Measurements from ENCODE around the gene CDH5.

DNA sequence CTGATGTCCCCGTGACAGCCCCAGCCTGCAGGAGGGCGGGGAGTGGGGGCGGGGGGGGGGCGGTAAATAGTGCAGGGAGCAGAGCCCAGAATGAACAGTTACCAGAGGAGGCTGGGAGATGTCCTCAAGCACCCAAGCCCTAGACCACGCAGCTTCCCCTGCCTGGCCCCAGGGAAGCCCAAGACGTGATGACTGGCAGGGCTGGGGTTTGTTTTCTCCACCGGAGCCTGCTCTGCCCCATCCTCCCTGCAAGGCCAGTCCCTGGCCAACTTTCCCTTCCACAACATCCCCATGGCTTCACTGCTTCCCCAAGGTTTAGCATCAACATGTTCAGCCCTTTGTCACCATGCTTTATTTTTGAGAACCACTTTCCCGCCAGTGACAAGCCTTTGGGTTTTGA, 59.2 kb downstream of the CDH5 start:
- TF ChIP-seq, protein P1, sequence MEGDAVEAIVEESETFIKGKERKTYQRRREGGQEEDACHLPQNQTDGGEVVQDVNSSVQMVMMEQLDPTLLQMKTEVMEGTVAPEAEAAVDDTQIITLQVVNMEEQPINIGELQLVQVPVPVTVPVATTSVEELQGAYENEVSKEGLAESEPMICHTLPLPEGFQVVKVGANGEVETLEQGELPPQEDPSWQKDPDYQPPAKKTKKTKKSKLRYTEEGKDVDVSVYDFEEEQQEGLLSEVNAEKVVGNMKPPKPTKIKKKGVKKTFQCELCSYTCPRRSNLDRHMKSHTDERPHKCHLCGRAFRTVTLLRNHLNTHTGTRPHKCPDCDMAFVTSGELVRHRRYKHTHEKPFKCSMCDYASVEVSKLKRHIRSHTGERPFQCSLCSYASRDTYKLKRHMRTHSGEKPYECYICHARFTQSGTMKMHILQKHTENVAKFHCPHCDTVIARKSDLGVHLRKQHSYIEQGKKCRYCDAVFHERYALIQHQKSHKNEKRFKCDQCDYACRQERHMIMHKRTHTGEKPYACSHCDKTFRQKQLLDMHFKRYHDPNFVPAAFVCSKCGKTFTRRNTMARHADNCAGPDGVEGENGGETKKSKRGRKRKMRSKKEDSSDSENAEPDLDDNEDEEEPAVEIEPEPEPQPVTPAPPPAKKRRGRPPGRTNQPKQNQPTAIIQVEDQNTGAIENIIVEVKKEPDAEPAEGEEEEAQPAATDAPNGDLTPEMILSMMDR (IDR thresholded peaks at IDR 0.05 in 8 of 11, conservative IDR thresholded peaks at IDR 0.05 in 3 of 11), result no peak
- no peak for TF ChIP-seq POLR2AphosphoS5 (IDR thresholded peaks at IDR 0.05)
- TF ChIP-seq POLR2A (IDR thresholded peaks at IDR 0.05), result no peak
